NOMO-1 treated with DMSO at 0.1 percent for 48 hours (cell line): Measurements from ENCODE around the gene SLC37A2.

Experiments used
- DNase-seq: peaks from one replicate; lab custom pipeline; 2025; ENCODE audit not compliant: unreplicated experiment; lab: John Stamatoyannopoulos, UW

SLC37A2 gene

GRCh38 chr11:125070699-125071254, 7.7 kb downstream of the SLC37A2 start:
- DNase-seq = peak; percentile 98

GRCh38 chr11:125071435-125071834, 8.3 kb downstream of the SLC37A2 start:
- DNase-seq = no peak

GRCh38 chr11:125071846-125072217, 8.7 kb downstream of the SLC37A2 start:
- DNase-seq = no peak

DNA sequence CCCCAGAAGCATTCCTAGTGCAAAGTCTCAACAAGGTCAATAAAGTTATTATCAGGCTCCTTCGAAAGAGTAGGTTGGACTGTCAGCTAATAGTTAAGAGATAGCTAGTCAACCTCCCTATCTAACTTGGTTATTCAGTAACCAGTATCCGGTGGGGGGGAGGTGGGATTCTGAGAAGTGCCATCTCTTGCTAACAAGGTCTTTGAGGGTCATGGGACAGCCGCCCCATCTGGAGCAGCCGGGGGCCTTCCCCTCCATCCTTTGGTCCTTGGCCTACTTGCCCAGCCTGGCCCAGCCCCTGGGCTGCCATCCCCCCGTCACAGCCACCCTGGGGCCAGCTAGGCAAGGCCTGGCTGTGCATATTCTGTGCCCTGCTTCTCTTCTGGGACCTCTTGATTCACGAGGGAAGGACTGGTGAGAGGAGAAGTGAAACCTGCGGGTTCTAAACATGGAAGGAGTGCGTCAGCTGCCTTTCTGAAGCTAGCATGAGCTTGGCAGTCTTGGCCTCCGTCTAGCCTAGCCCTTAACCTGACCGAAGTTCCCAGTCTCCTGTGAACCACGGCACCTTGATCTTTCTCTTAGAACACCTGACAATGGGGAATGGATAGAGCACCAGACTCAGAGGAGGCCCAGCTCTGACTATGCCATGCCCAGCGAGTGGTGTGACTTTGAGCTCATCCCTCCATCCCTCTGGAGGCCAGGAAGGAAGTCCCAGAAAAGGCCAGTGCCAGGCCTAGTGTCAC, 9.3 kb downstream of the SLC37A2 start:
- DNase-seq = peak; percentile 95

GRCh38 chr11:125072961-125073590, 10.0 kb downstream of the SLC37A2 start:
- DNase-seq = no peak

DNA sequence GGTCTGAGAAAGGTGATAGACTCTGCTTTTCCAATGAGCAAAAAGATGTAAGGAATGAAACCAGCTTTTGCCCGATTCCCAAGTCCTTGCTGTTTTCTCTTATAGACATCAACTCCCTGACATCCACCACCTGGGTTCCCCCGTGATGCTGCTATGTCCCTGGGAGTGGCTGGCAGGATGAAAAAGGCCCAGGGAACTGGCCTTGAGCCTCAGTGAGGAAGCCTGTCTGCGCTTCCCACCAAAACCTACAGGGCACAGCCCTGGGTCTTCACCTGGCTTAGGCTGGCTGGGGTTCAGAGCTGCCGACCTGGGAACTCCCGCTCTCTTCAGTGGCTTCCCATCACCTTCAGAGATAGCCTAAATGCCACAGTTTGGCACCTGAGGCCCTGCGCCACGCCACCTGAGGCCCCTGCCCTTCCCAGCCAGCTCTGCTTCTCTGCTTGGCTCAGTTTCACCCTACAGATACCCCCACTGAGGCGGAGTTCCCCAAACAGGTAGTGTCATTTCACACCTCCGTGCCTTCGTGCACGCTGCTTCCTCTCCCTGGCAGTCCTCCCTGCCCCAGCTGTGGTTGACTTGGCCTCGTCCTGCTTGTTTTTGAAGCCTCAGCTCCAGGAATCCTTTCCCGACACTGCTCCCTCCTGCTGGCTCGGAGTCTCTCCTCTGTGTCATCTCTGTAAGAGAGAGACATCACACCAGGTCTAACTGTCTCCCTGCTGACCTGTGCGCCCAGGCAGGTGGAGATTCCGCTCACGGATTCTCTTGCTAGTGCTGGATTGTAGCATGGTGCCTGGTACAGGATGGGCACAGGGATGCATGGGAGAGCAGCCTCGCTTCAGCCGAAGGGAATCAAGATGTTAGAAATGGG, 10.7 kb downstream of the SLC37A2 start:
- DNase-seq = no peak

DNA sequence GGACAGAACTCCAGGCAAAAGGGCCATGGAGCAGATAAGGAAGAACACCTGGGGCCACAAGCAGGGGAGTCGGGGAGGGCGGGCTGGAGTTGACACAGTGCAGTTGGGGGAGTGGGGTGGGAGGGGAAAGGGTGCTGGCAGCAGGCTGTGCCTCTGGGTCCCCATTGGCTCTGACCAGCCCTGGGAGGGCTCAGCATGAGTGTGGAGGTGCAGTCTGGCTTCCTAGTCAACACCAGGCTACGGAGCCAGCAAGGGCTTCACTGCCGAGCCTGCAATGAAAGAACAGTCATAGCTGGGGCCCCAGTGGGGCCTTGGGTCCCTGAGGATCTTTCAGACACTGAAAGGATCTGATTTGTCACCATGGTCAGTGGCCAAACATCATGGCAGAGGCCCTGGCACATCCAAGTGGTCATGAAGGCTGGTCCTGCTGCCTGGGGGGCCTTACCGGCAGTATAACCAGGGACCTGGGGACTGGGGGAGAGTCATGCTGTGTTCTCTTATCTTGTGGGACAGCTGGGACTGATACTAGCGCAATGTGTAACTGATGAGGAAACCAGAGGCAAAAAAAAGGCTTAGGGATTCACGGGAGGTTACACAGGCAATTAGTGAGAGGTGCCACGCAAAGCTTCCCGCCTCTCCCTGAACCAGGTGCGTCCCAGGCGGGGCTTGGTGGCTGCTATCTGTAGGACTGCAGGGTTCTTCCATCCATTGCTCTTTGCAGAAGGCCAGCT, 11.6 kb downstream of the SLC37A2 start:
- DNase-seq = no peak

GRCh38 chr11:125075242-125075625, 12.1 kb downstream of the SLC37A2 start:
- no peak for DNase-seq

- no peak for DNase-seq
Observed at GRCh38 chr11:125075900-125076317, 12.8 kb downstream of the SLC37A2 start.

GRCh38 chr11:125076378-125076945, 13.4 kb downstream of the SLC37A2 start:
- no peak for DNase-seq

DNA sequence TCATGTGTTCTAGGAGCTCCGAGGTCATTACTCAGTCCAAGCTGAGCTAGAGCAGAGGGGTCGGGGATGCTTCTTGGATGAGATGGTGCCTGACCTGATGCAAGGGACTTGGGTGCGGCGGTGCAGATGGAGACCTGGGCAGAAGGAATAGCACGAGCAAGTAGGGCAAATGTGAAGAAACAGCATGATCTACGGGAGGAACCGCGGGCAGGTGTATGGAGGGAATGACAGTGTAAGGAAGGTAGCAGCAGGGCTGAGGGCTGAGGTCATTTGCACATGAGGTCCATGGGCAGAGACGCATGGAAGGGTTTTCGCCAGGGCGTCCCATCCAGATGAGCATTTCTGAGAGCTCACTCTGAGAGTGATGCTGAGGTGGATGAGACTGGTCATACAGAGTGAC, 14.9 kb downstream of the SLC37A2 start:
- no peak for DNase-seq

- DNase-seq = no peak
Observed at GRCh38 chr11:125078516-125079140, 15.5 kb downstream of the SLC37A2 start.

GRCh38 chr11:125079151-125079877, 16.2 kb downstream of the SLC37A2 start:
- peak; percentile 14 for DNase-seq

DNA sequence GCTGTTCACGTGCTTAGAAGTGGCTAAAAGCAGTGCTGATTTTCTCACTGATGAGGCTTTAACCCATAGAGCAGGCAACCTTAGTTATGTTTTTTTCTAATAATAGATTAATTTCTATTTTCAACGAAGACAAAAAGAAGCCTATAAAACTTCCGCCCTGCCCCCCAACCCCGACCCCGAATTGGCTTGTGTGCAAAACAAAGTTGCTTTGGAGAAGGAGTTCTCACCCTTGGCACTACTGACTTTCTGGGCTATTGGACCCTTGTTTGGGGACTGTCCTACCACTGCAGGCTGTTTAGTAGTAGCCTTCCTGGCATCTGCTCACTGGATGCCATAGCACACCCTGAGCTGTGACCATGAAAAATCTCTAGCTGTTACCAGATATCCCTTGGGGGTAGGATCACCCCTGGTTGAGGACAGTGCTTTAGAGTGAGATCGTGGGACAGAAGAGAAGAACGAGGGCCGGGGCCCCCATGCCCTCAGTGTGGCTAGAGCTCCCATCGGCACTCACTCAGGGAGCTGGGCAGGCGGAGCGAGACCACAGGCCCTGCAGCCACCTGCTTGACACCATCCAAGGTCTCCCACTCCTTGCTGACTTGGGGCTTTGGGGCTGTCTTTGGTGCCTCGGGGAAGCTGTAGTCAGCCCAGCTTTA, 16.9 kb downstream of the SLC37A2 start:
- no peak for DNase-seq

- DNase-seq = no peak
Observed at GRCh38 chr11:125080531-125080911, 17.4 kb downstream of the SLC37A2 start.

GRCh38 chr11:125081098-125081798, 18.1 kb downstream of the SLC37A2 start:
- no peak for DNase-seq

DNA sequence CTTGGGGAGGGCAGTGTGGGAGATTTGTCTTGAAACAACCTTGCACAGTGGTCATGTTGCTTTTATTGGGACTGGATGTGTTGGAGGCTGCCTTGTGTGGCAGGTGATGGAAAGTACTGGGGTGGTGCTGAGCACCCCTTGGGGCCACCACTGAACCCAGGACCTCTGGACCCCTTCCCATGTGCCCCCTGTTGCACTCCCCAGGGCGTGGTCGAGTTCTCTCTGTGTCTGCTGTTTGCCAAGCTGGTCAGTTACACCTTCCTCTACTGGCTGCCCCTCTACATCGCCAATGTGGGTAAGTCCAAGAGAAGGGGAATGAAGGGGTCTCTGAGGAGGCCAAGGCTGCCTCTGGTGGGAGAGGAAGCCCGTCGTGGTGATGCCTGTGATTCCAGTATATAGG, 18.9 kb downstream of the SLC37A2 start:
- DNase-seq = no peak

DNA sequence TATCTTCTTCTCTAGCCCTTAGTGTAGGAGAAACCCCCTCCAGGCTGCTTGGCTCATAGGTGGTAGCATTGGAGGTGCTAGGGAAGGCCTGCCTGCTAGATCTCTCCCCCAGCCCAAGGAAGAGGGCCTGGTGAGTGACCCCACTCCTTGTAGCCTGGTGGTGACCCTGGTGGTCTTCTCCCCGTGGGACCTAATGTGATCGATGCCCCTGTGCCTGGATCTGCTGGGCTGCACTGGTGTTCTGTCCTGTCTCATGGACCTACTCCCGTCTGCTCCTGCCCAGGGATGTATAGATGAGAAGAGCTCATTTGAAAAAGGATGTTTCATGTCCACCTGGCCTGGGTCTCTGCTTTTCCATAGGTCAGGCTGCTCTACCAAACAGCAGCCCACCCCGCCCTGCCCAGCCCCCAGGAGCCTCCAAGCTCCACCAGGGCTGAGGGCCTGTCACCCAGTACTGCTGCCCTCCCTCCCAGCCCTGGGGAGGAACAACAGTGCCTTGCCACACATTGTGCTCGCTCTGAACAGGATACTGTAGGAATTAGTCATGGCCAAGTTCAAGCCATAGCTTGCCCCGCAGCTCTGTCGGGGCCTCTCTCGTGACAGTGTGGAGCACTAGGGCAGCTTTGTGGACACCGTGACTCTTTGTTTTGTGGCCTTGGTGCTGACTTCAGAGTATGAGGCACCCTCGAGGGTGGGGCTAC, 19.7 kb downstream of the SLC37A2 start:
- no peak for DNase-seq
